Epidermal melanocyte (primary cell): ENCODE results near the gene NHEJ1.

Source experiments
- DNase-seq: peaks from one replicate; pipeline ENCODE4 v3.0.0; 2011; ENCODE audit warnings: low spot score; ENCODE audit not compliant: insufficient read length

The NHEJ1 gene

DNA sequence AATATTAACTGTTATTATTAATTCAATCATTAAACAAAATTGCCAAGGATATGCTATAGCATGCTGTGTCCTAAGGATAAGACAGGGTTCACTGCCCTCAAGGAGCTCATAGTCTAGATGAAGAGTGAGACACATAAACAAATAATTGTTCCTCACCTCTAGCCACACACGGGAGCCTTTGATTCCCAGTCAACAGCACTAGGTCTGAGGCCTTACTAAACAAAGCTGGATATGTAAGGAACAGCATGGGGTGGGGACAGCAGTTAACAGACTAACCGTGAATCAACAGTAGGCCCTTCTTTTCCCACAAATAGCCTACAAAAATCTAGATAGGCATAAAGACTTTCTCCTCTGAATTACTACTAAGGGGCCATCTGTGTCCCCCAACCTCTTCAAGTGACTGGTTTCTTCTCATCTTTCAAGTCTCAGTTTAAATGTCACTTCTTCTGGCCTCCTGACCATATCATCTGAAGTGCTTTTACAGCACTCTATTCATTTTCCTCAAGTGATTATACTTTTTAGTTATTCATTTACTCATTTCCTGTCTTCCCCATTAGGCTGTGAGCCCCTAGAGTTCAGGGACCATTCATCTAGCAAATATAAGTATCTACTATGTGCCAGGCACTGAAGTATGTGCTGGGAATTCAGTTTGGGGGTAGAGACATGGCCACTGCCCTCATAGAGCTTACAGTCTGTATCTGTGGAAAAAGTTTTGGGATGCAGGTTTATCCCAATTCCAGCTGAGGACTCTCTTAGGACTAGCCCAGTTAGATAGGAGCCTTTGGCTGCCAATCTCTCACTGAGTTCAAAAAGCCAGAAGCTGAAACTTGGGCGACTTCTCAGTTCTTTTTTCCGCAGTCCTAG lies 69.9 kb downstream of the NHEJ1 start:
- no peak for DNase-seq

DNA sequence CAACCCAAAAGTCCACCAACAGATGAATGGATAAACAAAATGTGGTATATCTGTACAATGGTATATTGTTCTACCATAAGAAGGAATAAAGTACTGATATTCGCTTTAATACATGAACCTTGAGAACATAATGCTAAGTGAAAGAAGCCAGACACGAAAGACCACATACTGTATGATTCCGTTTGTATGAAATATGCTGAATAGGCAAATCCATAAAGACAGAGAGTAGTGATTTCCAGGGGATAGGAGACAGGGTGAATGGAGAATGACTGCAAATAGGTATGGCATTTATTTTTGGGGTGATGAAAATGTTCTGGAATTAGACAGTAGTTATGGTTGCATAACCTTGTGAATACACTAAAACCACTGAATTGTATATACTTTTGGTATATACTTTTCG lies 71.3 kb downstream of the NHEJ1 start:
- no peak for DNase-seq

DNA sequence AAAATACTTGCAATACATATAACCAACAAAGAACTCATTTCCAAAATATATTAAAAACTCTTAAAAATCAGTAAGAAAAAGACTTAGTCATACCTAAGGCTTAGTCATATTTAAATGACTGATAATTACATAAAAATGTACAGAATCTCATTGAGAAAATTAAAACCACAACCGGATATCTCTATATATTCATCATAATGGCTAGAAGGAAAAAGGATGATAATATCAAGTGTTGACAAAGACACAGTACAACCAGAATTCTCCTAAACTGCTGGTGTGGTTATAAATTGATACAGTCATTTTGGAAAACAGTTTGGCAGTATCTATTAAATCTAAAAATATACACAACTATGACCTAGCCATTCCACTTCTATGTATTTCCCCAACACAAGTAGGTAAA lies 72.8 kb downstream of the NHEJ1 start:
- no peak for DNase-seq

DNA sequence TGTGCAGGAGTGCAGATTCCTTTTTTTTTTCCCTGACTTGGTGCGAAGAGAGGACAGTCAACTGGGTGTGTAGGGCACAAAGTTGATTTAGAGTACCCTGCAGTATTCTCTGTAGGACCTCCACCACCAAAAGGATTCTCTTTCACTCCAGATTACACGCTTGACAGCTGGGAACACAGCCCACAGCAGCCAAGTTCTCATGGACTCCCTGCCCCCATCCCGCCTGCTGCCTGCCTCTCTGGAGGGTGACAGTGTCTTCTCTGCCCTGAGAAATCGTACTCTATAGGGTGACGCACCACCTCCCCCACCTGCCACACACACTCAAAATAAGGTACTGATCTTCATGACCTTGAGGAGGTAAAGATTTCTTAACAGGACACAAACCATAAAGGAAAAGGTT lies 73.3 kb downstream of the NHEJ1 start:
- no peak for DNase-seq

DNA sequence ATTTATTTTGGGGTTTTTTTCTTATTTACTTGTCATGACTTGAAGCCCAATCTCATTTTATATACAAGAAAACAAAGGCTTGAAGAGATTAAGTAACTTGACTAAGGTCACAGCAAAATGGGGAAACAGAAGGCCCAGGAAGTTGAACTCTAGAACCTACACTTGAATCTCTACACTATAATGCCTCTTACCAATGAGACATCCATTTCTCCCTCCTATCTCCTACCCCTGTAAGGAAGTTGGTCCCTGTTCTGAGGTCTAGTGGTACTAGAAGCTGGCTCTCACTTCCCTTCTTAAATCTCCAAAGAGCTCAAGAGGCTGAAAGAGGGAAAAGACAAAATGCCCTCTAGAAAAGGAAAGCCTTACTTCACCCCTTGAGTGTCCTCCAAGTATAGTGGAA lies 74.4 kb downstream of the NHEJ1 start:
- no peak for DNase-seq

DNA sequence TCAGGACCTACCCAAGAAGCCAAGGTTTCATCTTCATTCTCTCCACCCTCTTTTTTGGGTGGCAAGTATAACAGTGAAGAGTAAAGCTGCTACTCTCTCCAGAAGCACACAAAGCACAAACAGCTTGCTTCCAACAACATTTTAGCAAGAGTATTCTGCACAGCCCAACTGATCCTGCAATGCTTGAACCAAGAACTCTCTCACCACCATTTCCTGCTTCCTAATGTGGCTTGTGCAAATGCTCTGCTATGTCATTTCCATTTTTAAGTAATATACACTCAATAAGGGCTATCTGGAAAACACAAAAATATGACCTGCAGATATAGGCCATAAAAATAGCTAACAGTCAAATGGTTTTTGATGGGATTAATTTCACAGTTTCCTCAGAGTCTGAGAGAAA lies 75.8 kb downstream of the NHEJ1 start:
- DNase-seq: no peak

DNA sequence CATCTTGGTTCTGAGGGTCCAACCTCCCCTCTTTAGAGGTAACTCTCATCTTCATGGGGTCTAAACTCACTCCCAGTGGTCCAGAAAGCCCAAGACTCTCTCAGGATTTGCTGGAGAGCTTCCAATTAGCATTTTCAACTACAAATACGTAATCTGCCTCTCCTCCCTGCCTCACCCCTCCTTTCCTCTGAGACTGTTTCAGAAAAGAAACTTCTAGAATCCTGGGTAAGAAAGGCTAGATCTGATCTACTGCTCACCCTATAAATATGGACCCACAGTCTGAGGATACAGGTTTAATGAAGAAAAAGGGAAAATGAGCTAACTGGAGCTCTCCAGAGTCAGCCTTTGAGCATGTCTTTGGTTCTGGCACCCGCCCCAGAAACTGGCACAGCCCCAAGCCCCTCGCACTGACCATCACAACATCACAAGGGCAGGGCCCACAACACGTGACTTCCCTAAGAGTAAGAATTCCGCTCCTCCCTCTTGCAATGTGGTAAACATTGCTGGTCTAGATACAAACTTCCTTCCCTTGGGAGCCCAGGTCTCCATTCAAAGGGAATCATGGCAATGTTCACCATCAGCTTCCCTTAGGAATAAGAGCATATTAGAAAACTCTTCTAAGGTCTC lies 78.2 kb downstream of the NHEJ1 start:
- DNase-seq: no peak

DNA sequence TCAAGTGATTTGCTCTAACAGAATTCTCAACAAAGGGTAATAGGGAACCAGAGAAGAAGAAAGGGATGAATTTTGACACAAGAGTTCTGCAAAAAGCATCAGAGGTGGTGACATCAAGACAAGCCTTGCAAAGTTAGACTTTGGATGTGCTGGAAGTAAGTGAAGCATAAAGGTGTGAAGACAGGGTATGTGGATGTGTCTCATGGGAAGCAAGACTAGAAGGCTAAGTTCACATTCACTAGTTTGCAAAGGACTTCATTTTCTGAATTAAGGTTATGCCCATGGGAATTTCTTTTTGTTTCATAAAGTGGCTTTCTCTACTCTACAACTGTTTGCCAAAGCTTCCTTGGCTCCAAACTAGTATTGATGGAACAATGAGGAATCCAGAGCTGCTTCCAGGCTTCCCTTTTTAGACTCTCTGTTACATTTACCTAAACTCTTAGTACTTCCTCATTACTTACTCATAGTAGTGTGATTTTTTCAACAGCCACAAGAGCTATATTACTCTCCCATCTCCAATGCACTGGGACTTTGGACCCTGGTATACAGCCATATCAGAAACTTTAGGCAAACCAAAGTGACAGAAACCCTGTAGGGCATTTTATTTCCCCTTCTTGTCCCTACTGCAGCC lies 78.8 kb downstream of the NHEJ1 start:
- DNase-seq: no peak

DNA sequence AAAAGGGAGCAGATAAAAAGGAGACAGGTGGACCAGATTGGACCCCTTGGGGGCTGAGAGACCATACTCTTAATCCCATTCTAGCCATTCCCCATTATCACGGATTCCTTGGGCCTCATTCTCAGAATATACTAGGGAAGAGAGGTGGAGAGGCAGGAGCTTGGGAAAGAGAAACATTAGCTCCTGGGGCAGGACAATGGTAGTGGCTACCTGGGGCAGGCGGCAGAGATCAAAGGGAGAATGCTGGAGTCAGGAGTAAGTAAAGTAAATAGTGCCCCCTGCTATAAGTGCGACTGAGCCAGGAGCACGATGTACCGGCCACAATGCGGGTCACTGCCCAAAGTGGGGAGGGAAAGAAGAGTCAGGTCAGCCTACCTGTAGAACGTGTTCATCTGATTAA lies 79.5 kb downstream of the NHEJ1 start:
- no peak for DNase-seq

DNA sequence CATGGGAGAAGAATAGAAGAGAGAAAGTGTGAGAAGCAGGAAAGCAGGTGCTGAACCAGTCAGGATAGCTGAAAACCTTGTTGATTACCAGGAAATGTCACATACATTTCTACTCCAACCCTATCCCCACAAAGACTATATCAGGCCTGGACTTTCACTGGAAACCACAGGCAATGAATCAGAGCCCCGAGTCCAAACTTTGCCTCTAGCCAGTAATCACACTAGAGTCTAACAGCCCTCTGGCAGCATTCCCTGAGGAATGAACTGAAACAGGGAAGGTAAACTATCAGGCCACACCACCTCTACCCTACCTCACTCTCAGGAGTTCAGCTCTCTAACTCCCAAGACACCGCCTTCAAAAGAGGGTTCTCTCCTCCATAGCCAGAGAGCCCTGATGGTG lies 81.2 kb downstream of the NHEJ1 start:
- DNase-seq: no peak

DNA sequence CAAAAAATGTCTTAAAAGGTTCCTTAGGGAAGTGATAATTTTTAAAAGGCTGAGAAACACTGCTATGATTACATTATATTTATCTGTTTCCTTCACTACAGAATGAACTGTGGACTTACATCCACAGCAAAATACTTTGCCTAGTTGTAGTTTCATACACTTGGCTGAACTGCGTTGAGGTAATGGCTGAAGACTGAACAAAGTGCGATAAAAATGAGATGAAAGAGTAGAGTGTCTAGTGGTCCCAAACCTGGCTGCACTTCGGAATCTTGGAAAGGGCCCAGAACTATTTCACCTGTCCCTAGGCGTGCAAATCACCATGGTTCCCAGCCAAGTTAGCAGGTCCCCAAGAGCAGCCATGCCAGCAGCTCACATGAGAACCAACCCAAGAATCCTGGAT lies 81.7 kb downstream of the NHEJ1 start:
- DNase-seq: no peak

DNA sequence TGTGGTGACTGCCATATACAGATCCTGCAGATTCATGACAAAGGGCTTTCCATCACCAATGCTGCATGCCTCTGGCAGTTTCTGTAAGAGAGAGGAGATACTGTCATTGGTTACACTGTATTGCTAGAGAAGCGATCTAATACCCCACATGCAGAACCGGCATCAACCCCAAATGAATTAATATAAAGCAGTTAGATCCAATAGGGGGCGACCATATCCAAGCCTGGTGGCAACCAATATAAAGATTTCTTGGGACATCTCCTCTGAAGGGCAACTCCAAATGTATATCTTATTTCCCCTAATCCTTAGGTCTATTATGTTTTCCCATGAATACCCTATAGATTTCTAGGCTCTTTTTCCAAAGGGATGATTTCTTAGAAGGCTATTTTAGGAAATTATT lies 82.5 kb downstream of the NHEJ1 start:
- DNase-seq: no peak

DNA sequence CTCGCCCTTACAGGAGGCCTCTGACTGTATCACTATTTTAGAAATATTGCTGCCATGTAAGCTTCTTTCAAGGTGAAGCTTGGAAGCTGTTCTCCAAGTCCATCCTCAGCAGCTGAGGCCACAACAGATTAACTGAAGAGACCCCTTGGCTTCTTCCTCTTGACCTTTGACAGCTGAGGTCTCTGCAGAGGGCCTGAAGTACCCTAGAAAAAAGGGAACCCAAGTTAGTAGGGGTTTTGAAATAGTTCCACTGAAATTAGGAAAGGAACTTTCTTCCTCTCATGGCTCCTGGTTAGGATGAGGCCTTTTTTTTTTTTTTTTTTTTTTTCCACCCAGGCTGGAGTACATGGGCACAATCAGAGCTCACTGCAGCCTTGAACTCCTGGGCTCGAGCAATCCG lies 84.4 kb downstream of the NHEJ1 start:
- no peak for DNase-seq

DNA sequence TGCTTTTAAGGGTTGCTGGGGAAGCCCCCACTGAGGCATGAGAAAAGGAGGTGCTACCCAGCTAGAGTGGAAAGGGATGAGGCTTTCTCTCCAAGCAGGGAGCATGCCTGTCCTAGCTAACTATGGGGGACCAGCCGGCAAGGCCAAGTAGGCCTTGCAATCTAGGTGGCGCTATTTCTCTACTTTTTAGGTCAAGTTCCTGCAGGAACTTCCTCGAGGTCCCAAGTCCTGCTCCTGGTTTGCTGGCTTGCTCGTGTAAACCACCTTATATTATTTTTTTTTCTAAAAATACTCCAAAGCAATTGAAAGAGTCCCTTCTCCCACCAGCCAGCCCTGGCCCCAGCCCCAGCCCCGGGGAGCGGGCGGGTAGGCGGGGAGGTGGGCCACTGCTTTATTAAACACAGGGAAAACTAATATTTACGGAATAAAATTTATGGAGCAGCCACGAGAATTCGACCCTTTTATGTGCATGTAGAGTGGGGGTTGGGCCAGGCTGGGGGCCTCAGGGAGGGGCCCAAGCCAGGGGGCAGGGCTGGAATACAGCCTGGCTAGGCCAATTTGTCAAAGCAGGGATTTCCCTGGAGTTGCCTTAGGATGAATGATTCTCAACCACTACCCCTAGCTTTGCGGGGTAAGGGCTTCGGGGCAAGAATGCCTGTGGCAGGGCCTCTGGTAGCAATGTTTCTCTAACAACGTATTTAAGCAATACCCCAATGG lies 87.0 kb downstream of the NHEJ1 start:
- DNase-seq: no peak

DNA sequence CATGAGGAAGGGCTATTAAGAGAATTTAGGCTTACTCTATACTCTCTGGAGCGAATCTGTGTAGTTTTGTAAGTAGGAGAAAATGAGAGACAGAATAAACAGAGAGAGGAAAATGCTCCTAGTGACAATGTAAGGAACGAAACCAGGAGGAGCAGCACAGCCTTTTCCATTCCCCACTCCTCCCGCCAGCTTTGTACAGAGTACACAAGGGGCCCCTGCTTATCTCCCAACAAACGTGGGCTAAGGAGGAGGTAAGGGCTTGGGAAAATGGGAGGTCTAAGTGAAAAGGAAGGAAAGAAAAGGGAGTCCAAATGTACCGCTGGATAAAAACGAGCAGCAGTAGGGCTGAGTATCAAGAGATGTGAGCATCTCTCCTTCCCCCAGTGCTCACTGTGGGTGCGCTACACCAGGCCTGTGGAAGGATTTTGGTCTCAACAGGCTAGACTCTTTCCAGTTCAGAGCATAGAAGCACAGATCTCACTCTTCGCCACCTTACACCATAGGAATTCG lies 87.8 kb downstream of the NHEJ1 start:
- no peak for DNase-seq

DNA sequence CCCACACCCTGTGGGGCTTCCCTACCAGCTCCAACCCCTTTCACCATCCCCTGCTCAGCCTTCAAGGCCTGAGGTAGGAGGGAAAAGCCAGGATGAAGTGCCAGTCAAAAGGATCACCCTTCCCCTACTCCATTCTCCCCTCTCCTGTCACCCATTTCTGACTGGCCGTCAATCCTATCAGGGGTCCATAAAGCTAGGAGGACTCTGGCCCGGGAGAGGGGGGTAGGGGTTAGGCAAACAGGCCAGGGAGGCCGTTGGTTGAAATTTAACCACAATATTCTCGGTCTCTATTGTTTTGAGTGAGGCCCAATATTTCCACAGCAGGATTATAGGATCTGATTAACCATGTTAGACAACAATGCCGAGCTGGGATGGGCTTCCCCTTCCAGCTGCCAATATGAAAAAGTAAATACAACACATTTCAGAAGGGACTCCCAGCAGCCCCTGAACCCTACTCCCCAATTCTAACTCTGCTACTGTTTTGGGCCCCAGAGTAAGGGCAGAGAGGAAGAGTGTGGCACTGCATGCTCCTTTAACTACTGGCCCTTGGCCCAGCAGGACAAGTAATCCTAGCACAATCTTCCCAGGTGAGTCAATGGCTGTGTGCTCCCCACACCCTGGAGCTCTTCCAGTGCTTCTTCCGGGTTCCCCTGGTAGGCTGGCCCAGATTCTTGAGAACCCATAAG lies 89.3 kb downstream of the NHEJ1 start:
- DNase-seq: no peak

DNA sequence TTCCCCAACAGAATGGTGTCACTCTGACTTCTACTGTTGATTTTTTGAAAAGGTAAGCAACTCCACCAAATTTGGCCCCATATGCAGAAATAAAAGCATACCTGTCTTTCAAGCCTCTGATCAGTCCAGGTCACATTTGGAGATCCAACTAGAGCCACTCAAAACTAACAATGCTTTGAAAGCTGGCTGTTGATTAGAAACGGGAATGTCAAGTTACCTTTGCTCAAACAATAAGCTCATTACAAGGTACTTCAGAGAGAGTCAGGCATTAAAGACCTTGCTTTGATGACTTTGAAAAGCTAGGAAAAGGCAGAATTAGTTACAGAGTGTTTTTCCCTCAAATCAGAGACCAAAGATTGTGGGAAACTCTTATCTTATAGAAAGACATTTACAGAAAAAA lies 95.1 kb downstream of the NHEJ1 start:
- DNase-seq: no peak

DNA sequence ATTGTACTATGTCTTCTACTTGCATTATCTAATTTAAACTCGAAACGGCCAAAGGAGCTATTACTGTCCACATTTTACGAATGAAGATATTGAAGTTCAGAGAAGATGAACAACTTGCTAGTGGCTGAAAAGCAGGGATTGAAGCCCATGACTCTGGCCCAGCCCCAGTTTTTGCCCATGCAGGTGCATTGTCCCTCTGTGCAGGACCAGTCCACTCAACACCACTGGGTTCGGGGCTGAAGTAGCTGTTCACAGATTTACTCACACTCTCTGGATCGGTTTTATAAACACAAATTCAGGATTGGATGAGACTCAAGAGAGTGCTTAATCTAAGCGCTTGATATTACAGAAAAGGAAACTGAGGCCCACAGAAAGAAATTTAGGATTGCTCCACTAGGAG lies 98.5 kb downstream of the NHEJ1 start:
- DNase-seq: no peak

DNA sequence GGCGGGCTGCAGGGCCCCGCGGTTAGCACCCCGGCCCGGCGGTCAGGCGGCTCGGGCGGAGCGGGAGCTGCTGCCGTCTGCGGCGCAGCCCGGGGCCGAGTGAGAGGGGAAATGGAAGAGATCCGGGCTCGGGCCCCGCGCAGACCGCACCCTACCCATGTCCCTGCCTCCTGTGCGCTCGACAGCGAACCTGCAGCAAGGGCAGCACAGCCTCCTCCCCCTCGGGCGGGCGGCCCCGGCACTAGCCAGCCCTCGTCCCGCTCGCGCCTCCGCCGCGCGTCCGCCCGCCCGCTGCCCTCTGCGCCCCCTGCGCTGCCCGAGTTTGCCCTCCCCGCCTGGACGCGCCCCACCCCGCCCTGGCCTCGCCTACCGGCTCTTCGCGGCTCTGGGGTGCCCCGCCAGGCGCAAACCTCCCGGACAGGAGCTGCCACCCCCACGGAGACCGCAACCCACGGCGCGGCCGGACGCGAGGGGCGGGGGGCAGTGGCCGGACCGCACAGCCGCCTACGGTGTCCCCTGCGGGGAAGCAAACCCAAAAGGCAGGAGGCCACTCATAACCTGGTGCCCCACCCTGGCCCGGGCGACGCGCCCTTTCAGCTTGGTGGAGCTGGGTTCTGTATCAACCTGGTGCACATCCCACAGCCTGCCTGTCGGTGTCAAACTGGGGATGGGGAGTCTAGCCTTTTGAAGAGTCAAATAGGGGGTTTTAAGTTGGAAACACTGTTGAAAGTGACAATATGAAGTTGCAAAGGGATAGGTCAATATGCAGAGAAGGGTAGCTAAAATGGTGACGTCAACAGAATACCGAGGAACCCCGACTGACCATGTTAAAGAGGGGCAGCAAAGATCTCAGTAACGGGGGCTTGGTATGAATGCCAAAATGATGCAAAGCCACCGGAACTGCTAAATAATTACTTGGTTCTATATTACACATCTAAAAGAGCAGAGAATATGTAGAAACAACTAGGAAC lies 99.5 kb downstream of the NHEJ1 start, which contains the start of gene IHH:
IHH (minus strand) TSS at position 101 of the 971 bp plus-strand sequence. CDS start 454 bp downstream, outside the sequence.
- DNase-seq: no peak
